Endodermal cell (in vitro differentiated cells): ENCODE results near the gene CRHBP. TPM values are rescaled to one million over a fixed set of nuclear protein-coding genes. Genes with fewer than 3 reads are reported as not detected.

Experiments
- DNase-seq: peaks from one replicate; pipeline ENCODE4 v3.0.0-alpha.2; 2017
- H3K27ac ChIP-seq: 2 replicates; pipeline ENCODE4 v1.5.1; 2013; ENCODE audit warnings: mild to moderate bottlenecking, low read depth, low read length, moderate library complexity
- H3K27me3 ChIP-seq: 2 replicates; pipeline ENCODE4 v1.6.1; 2013; ENCODE audit warnings: mild to moderate bottlenecking, low read length, moderate library complexity; ENCODE audit not compliant: insufficient read depth, control insufficient read depth, poor library complexity, severe bottlenecking
- H3K36me3 ChIP-seq: 2 replicates; pipeline ENCODE4 v1.7.0; 2013; ENCODE audit warnings: mild to moderate bottlenecking, low read length, moderate library complexity; ENCODE audit not compliant: control insufficient read depth, insufficient read depth
- H3K4me1 ChIP-seq: one replicate; pipeline ENCODE4 v1.7.0; 2013; ENCODE audit warnings: low read length; ENCODE audit not compliant: control insufficient read depth, insufficient read depth
- H3K4me3 ChIP-seq: 2 replicates; pipeline ENCODE4 v1.5.1; 2013; ENCODE audit warnings: mild to moderate bottlenecking, low read length, moderate library complexity
- H3K9ac ChIP-seq: 2 replicates; pipeline ENCODE4 v1.6.1; 2013; ENCODE audit warnings: mild to moderate bottlenecking, low read length, moderate library complexity; ENCODE audit not compliant: poor library complexity, severe bottlenecking; ENCODE audit errors: extremely low read depth
- H3K9me3 ChIP-seq: 2 replicates; pipeline ENCODE4 v1.6.1; 2013; ENCODE audit warnings: mild to moderate bottlenecking, low read length, moderate library complexity; ENCODE audit not compliant: control insufficient read depth
- H3K27ac Mint-ChIP-seq: 2 replicates; pipeline ENCODE4 v1.8.0; 2020; ENCODE audit warnings: mixed read lengths
- H3K27me3 Mint-ChIP-seq: 2 replicates; pipeline ENCODE4 v1.8.0; 2021; ENCODE audit warnings: mild to moderate bottlenecking, mixed read lengths; ENCODE audit not compliant: insufficient read depth
- H3K36me3 Mint-ChIP-seq: 2 replicates; pipeline ENCODE4 v1.8.0; 2020; ENCODE audit warnings: low read depth, mixed read lengths
- H3K4me1 Mint-ChIP-seq: 2 replicates; pipeline ENCODE4 v1.8.0; 2020; ENCODE audit warnings: mixed read lengths
- H3K4me3 Mint-ChIP-seq: 2 replicates; pipeline ENCODE4 v1.8.0; 2020; ENCODE audit warnings: mild to moderate bottlenecking, moderate library complexity, mixed read lengths
- H3K9me3 Mint-ChIP-seq: 2 replicates; pipeline ENCODE4 v1.8.0; 2020; ENCODE audit warnings: mild to moderate bottlenecking, mixed read lengths
- WGBS, 2 experiments: methylation state at CpG; one replicate each; pipeline versions ENCODE4 v1.1.5 to v1.1.7; 2013; ENCODE audit warnings: missing lambda C conversion rate in 2 of 2, mixed read lengths in 1 of 2; ENCODE audit not compliant: insufficient coverage in 1 of 2, insufficient read length in 1 of 2; 5-methylcytosine and 5-hydroxymethylcytosine counted together
- total RNA-seq, 2 donors: library from RNA; stranded (reverse); fragmentation: NEBNext Ultra II Directional in 1 of 2; extraction: Animal tissue kit (Norgen Biotek cat#: 25700) in 1 of 2; gene quantifications; 2 replicates in 1 of 2; 3 replicates in 1 of 2; pipeline ENCODE4 v1.2.1, GENCODE V29; 2021
- TF ChIP-seq, protein P1 (sequence below): fragments of 200-600 bp; sonication (generic); conservative IDR thresholded peaks from 2 replicates; pipeline ENCODE4 v1.5.0; 2021; ENCODE audit warnings: antibody characterized with exemption, mild to moderate bottlenecking

The CRHBP gene
- total RNA-seq, 2 donors from 2014 or later: 14.4 to 15.2 TPM

DNA sequence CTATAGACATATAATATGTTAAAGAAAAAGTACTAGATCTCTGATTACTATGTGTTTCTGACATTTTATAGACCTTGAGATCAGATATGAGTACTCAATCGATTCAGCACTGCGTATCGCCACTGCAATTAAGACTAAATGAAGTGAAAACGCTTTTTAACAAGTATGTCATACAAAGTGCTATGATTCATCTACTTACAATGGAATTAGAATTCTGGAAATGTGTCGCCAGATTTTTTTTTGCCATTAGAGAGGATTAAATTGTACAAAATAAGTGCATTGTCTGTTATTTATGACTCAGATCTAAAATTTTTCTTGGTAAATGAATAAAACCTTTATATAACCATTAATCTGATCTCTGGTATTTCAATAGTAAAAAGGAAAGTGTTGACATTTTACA, 57.4 kb downstream of the CRHBP start:
- peaks cover 3% of the 10 kb centered on the region for H3K4me1 Mint-ChIP-seq
- peaks cover 23% of the 10 kb centered on the region for H3K9me3 Mint-ChIP-seq
- no peak overlapping the region for H3K27ac ChIP-seq
- DNase-seq: no peak
- H3K4me3 Mint-ChIP-seq: no peak overlapping the region
- 97 to 100% methylated on average over 4 to 5 of the region's 5 CpGs for WGBS, 2 experiments
- no peaks in the 10 kb centered on the region for H3K4me1 ChIP-seq
- peaks cover 19% of the 10 kb centered on the region for H3K9me3 ChIP-seq
- H3K27ac Mint-ChIP-seq: no peak overlapping the region
- H3K36me3 Mint-ChIP-seq: peaks cover 7% of the 10 kb centered on the region
- TF ChIP-seq, protein P1, sequence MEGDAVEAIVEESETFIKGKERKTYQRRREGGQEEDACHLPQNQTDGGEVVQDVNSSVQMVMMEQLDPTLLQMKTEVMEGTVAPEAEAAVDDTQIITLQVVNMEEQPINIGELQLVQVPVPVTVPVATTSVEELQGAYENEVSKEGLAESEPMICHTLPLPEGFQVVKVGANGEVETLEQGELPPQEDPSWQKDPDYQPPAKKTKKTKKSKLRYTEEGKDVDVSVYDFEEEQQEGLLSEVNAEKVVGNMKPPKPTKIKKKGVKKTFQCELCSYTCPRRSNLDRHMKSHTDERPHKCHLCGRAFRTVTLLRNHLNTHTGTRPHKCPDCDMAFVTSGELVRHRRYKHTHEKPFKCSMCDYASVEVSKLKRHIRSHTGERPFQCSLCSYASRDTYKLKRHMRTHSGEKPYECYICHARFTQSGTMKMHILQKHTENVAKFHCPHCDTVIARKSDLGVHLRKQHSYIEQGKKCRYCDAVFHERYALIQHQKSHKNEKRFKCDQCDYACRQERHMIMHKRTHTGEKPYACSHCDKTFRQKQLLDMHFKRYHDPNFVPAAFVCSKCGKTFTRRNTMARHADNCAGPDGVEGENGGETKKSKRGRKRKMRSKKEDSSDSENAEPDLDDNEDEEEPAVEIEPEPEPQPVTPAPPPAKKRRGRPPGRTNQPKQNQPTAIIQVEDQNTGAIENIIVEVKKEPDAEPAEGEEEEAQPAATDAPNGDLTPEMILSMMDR: no peak
- H3K9ac ChIP-seq: no peak overlapping the region
- H3K36me3 ChIP-seq: no peaks in the 10 kb centered on the region
- H3K4me3 ChIP-seq: no peak overlapping the region
- no peaks in the 10 kb centered on the region for H3K27me3 Mint-ChIP-seq
- H3K27me3 ChIP-seq: no peaks in the 10 kb centered on the region

DNA sequence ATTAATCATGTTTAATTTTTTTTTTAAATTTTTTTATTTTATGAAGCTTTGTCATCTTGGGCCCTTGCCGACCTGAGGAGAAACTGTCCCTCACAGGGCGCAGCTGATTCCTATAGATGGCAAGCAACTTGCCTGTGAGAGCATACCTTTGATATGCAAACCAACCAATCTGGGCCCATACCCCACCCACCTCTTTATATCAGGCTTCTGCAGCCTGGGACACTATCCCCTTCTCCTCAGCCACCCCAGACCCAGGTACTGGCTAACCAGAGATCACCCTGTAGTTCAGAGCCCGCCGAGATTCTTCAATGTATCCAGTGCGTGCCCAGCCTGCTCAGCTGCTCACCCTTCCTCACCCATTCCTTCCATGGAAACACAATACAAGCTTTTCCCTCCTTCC, 58.7 kb downstream of the CRHBP start:
- 80% methylated on average over 4 to 5 of the region's 5 CpGs for WGBS, 2 experiments
- Mint-ChIP-seq H3K9me3 (peaks cover 23% of the 10 kb centered on the region), H3K27me3 (no peaks in the 10 kb centered on the region), H3K36me3 (peaks cover 7% of the 10 kb centered on the region), H3K4me3 (no peak overlapping the region), H3K4me1 (peaks cover 5% of the 10 kb centered on the region), H3K27ac (no peak overlapping the region)
- TF ChIP-seq, protein P1: no peak
- Histone ChIP-seq H3K9ac (no peak overlapping the region), H3K27ac (no peak overlapping the region), H3K36me3 (no peaks in the 10 kb centered on the region), H3K27me3 (no peaks in the 10 kb centered on the region), H3K9me3 (peaks cover 19% of the 10 kb centered on the region), H3K4me1 (no peaks in the 10 kb centered on the region), H3K4me3 (no peak overlapping the region)
- DNase-seq: no peak

DNA sequence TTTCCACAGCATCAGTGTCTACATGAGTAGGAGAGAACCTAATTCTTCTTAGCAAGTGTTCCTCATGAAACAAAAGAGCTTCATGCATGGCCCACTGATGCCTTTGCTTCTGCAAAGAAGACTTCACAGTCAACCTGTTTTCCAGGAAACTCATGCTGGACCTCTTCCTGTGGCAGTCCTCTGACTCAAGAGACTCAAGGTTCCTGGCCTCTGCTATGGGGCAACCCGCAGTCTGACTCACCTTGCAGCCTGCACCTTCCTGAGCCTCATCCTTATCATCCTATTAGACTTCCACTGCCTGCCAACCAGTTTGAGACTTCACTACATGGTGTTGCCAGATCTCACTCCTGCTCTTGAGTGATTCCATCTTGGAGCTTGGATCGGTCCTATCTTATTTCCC, 59.8 kb downstream of the CRHBP start:
- H3K4me3 Mint-ChIP-seq: no peak overlapping the region
- Histone ChIP-seq H3K36me3 (no peaks in the 10 kb centered on the region), H3K4me3 (no peak overlapping the region), H3K9me3 (peaks cover 8% of the 10 kb centered on the region), H3K27ac (no peak overlapping the region), H3K27me3 (no peaks in the 10 kb centered on the region), H3K4me1 (no peaks in the 10 kb centered on the region), H3K9ac (no peak overlapping the region)
- H3K4me1 Mint-ChIP-seq: peaks cover 5% of the 10 kb centered on the region
- 93 to 100% methylated on average over 1 to 2 of the region's 2 CpGs for WGBS, 2 experiments
- H3K9me3 Mint-ChIP-seq: peaks cover 12% of the 10 kb centered on the region
- TF ChIP-seq, protein P1: no peak
- peaks cover 4% of the 10 kb centered on the region for H3K27me3 Mint-ChIP-seq
- H3K36me3 Mint-ChIP-seq: peaks cover 7% of the 10 kb centered on the region
- no peak for DNase-seq
- no peak overlapping the region for H3K27ac Mint-ChIP-seq
